CD4-positive, CD25-positive, alpha-beta regulatory T cell (primary cell): ENCODE results near the gene HDAC3. TPM values are rescaled to one million over a fixed set of nuclear protein-coding genes. Genes with fewer than 3 reads are reported as not detected.
A peak's percentile ranks its signal among the peaks of the same experiment; 100 is the strongest.

Experiments
- ATAC-seq, 2 donors: fragments of 150-1000 bp; cut with Tn5 transposase; one replicate each; pipeline ENCODE4 v1.10.0; 2021; ENCODE audit warnings: low read depth in 2 of 2, moderate number of reproducible peaks in 2 of 2, moderate library complexity in 1 of 2
- DNase-seq, 3 donors: peaks; one replicate each; pipeline versions ENCODE4 v3.0.0 to v3.0.0-alpha.2; 2012 to 2022; ENCODE audit warnings: mixed read lengths in 1 of 3
- H3K27ac ChIP-seq: one replicate; pipeline ENCODE4 v1.7.0; 2013; ENCODE audit warnings: mild to moderate bottlenecking, low read length; ENCODE audit not compliant: insufficient read depth, poor library complexity, severe bottlenecking
- H3K27me3 ChIP-seq: one replicate; pipeline ENCODE4 v1.7.0; 2013; ENCODE audit warnings: low read length; ENCODE audit not compliant: control insufficient read depth, insufficient read depth
- H3K36me3 ChIP-seq: one replicate; pipeline ENCODE4 v1.7.0; 2013; ENCODE audit warnings: mild to moderate bottlenecking, low read length, moderate library complexity; ENCODE audit not compliant: control insufficient read depth, insufficient read depth
- H3K4me1 ChIP-seq: 2 replicates; pipeline ENCODE4 v1.7.0; 2013; ENCODE audit warnings: mild to moderate bottlenecking, low read length; ENCODE audit not compliant: insufficient read depth, control insufficient read depth, poor library complexity, severe bottlenecking
- H3K4me3 ChIP-seq: one replicate; pipeline ENCODE4 v1.7.0; 2013; ENCODE audit warnings: low read depth, mild to moderate bottlenecking, low read length, moderate library complexity
- H3K9me3 ChIP-seq, 2 experiments: 1 replicate in 1 of 2; 2 replicates in 1 of 2; pipeline ENCODE4 v1.7.0; 2013; ENCODE audit warnings: low read length in 2 of 2, mild to moderate bottlenecking in 1 of 2, moderate library complexity in 1 of 2; ENCODE audit not compliant: control insufficient read depth in 2 of 2
- H3K27ac Mint-ChIP-seq, 3 donors: one replicate each; pipeline ENCODE4 v1.8.0; 2020 to 2022; ENCODE audit warnings: mild to moderate bottlenecking in 3 of 3, mixed read lengths in 3 of 3, moderate library complexity in 2 of 3
- H3K27me3 Mint-ChIP-seq: one replicate; pipeline ENCODE4 v1.8.0; 2022; ENCODE audit warnings: mild to moderate bottlenecking, mixed read lengths
- H3K36me3 Mint-ChIP-seq: one replicate; pipeline ENCODE4 v1.8.0; 2020; ENCODE audit warnings: mixed read lengths
- H3K4me1 Mint-ChIP-seq, 4 donors: one replicate each; pipeline ENCODE4 v1.8.0; 2020 to 2022; ENCODE audit warnings: mixed read lengths in 4 of 4, mild to moderate bottlenecking in 1 of 4
- H3K4me3 Mint-ChIP-seq, 4 donors: one replicate each; pipeline ENCODE4 v1.8.0; 2020 to 2022; ENCODE audit warnings: mild to moderate bottlenecking in 4 of 4, mixed read lengths in 4 of 4, moderate library complexity in 3 of 4
- H3K9me3 Mint-ChIP-seq, 7 donors: one replicate each; pipeline ENCODE4 v1.8.0; 2020 to 2022; ENCODE audit warnings: mixed read lengths in 7 of 7, mild to moderate bottlenecking in 3 of 7, moderate library complexity in 2 of 7
- polyA plus RNA-seq, 4 donors: library from polyadenylated mRNA; unstranded; fragments of 300-500 nt; fragmentation: Illumina TruSeq; gene quantifications; one replicate each; pipeline ENCODE4 v1.2.3, GENCODE V29; 2021
- total RNA-seq: library from RNA; stranded (reverse); gene quantifications from one replicate; pipeline ENCODE4 v1.2.3, GENCODE V29; 2022

HDAC3 gene
- total and polyA plus RNA-seq, 5 donors from 2014 or later = 83.9 to 102 (median 96.0) TPM

DNA sequence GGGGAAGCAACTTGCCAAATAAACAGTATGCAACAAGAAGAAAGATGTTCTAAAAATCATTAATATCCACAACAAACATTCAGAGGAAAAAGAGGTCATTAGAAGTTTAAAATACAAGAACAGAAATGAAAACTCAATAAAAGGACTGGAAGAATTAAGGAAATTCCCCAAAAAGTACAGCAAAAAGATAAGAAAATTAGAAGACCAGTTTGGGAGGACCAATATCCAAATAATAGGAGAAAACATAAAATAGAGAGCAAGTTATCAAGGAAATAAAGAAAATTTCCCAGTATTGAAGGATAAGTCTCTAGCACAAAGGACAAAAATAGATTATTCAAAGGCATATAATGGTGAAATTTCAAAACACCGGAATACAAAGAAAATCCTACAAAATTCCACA, 39.8 kb downstream of the HDAC3 start:
- Histone ChIP-seq H3K36me3 (peaks cover 22% of the 10 kb centered on the region), H3K27ac (peak overlapping the region; percentile 72), H3K27me3 (no peaks in the 10 kb centered on the region), H3K9me3 (no peaks in the 10 kb centered on the region), H3K4me1 (peaks cover 64% of the 10 kb centered on the region), H3K4me3 (peak overlapping the region; percentile 63)
- Mint-ChIP-seq H3K9me3 (no peaks in the 10 kb centered on the region), H3K4me1 (peaks cover 40 to 89% (median 69%) of the 10 kb centered on the region in 4 donors), H3K36me3 (peaks cover 17% of the 10 kb centered on the region), H3K27me3 (no peaks in the 10 kb centered on the region), H3K4me3 (peak overlapping the region; percentile 0 to 73 (median 48)), H3K27ac (peak overlapping the region; percentile 56 to 94 (median 83))
- no peak for ATAC-seq
- DNase-seq = no peak

DNA sequence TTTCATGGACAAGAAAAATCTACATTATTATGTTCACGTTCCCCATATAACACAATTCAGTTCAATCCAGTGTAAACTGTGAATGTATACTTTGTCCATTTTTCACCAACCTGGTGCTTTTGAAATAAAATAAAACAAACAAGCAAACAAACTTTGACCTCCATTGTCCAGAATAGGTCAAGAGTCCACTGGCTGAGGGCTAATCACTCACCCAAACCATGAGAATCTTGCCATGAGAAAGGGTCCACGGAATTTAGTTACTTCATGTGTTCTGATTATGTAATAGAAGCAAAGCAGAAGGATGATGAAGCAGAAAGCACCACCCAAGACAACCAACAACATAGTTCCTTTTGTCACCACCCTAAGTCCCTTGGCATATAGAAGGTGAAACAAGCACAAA, 46.5 kb downstream of the HDAC3 start:
- Histone ChIP-seq H3K4me3 (peak overlapping the region; percentile 1), H3K9me3 (no peaks in the 10 kb centered on the region), H3K4me1 (peaks cover 19% of the 10 kb centered on the region), H3K27ac (no peak overlapping the region), H3K36me3 (peaks cover 62% of the 10 kb centered on the region), H3K27me3 (no peaks in the 10 kb centered on the region)
- Mint-ChIP-seq H3K27ac (peak overlapping the region in 1 of 3 donors; percentile 88), H3K4me1 (peaks cover 30 to 70% (median 51%) of the 10 kb centered on the region in 4 donors), H3K4me3 (no peak overlapping the region), H3K27me3 (no peaks in the 10 kb centered on the region), H3K36me3 (peaks cover 28% of the 10 kb centered on the region), H3K9me3 (no peaks in the 10 kb centered on the region)
- DNase-seq = no peak
- ATAC-seq = no peak

DNA sequence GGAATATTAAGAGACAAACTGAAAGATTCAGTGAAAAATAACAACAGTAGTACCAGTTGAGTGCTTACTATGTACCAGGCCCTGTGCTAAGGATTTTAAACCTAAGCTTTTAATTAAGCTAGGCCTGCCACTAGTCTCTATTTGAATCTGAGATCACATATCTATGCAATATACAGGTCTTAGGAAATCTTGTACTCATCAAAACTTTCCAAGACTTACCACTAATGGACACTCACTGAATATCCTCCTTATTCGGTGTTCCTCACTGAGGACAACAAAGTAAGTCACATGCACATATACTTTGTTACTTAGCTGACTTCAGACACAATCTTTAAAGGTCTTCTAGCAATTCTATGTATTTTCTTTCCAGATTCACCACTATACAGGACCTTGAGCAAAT, 50.4 kb downstream of the HDAC3 start:
- peaks cover 3% of the 10 kb centered on the region for H3K4me1 ChIP-seq
- no peaks in the 10 kb centered on the region for H3K9me3 ChIP-seq
- peaks cover 80% of the 10 kb centered on the region for H3K36me3 ChIP-seq
- no peak for ATAC-seq
- no peak for DNase-seq
- no peaks in the 10 kb centered on the region for H3K27me3 Mint-ChIP-seq
- H3K4me1 Mint-ChIP-seq = peaks cover 22 to 50% (median 38%) of the 10 kb centered on the region in 4 donors
- H3K36me3 Mint-ChIP-seq = peaks cover 45% of the 10 kb centered on the region
- no peaks in the 10 kb centered on the region for H3K9me3 Mint-ChIP-seq
- no peak overlapping the region for H3K4me3 ChIP-seq
- no peak overlapping the region for H3K27ac ChIP-seq
- no peaks in the 10 kb centered on the region for H3K27me3 ChIP-seq
- H3K4me3 Mint-ChIP-seq = no peak overlapping the region
- H3K27ac Mint-ChIP-seq = peak overlapping the region in 2 of 3 donors; percentile 44 to 75

DNA sequence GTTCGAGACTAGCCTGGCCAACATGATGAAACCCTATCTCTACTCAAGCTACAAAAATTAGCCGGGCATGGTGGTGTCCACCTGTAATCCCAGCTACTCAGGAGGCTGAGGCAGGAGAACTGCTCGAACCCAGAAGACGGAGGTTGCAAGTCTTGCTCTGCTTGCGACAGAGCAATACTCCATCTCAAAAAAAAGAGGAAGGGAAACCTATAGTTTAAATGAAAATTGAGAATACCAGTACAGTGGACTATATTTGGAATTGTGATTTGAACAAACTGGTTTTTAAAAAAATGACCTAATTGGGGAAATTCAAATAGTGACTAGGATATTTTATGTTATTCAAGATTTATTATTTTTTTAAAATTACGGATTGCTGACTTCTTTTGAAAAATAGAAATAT, 51.1 kb downstream of the HDAC3 start:
- no peaks in the 10 kb centered on the region for H3K27me3 Mint-ChIP-seq
- Histone ChIP-seq H3K9me3 (no peaks in the 10 kb centered on the region), H3K4me3 (no peak overlapping the region), H3K36me3 (peaks cover 83% of the 10 kb centered on the region), H3K4me1 (peaks cover 3% of the 10 kb centered on the region), H3K27ac (no peak overlapping the region), H3K27me3 (no peaks in the 10 kb centered on the region)
- DNase-seq (no peak), ATAC-seq (no peak)
- H3K4me3 Mint-ChIP-seq = no peak overlapping the region
- H3K4me1 Mint-ChIP-seq = peaks cover 16 to 43% (median 32%) of the 10 kb centered on the region in 4 donors
- no peaks in the 10 kb centered on the region for H3K9me3 Mint-ChIP-seq
- H3K36me3 Mint-ChIP-seq = peaks cover 51% of the 10 kb centered on the region
- H3K27ac Mint-ChIP-seq = no peak overlapping the region

DNA sequence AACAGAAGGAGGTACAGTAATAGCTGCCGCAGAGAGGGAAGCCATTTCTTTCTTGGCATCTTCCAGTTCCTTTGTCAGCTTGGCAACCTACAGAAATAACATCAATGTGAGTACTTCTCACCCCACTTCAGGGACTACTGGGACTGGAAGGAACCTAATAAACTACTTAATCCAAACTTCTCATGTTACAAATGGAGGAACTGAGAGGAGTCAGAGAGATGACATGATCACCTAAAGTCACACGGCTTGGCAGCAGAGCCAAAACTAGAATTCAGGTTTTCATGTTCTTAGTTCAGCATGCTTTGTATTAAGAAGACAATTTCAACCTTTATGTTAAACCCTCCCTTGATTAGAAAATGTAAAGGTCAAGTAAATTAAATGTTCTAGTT, 62.5 kb downstream of the HDAC3 start:
- Mint-ChIP-seq H3K4me1 (peaks cover 6 to 14% (median 8%) of the 10 kb centered on the region in 4 donors), H3K27me3 (no peaks in the 10 kb centered on the region), H3K36me3 (peaks cover 49% of the 10 kb centered on the region), H3K9me3 (no peaks in the 10 kb centered on the region), H3K27ac (peak overlapping the region in 1 of 3 donors; percentile 43), H3K4me3 (no peak overlapping the region)
- Histone ChIP-seq H3K4me1 (no peaks in the 10 kb centered on the region), H3K4me3 (no peak overlapping the region), H3K27me3 (no peaks in the 10 kb centered on the region), H3K9me3 (no peaks in the 10 kb centered on the region), H3K36me3 (peaks cover 94% of the 10 kb centered on the region), H3K27ac (no peak overlapping the region)
- DNase-seq (no peak), ATAC-seq (no peak)

DNA sequence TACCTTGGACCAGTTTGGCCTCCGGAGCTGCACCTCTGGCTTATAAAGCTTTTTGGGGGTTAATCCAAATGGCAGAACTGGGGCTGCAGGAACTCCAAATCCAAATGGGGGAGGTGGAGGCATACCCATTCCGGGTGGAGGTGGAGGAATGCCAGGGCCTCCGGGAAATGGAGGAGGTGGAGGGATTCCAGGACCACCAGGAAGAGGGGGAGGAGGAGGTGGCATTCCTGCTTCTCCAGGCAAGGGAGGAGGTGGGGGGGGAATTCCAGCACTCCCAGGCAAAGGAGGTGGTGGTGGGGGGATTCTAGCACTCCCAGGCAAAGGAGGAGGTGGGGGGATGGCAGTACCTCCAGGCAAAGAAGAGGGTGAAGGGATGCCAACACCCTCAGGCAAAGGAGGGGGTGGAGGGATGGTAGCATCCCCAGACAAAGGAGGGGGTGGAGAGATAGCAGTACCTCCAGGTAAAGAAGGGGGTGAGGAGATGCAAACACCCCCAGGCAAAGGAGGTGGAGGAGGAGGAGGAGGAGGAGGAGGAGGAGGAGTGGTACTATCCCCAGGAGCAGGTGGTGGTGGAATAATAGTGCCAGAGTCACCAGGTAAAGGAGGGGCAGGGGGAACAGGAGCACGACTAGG, 63.0 kb downstream of the HDAC3 start:
- H3K36me3 ChIP-seq = peaks cover 94% of the 10 kb centered on the region
- H3K9me3 Mint-ChIP-seq = no peaks in the 10 kb centered on the region
- peaks cover 6 to 14% (median 9%) of the 10 kb centered on the region in 4 donors for H3K4me1 Mint-ChIP-seq
- no peak overlapping the region for H3K4me3 Mint-ChIP-seq
- H3K4me1 ChIP-seq = no peaks in the 10 kb centered on the region
- H3K27me3 ChIP-seq = no peaks in the 10 kb centered on the region
- no peaks in the 10 kb centered on the region for H3K9me3 ChIP-seq
- H3K27ac Mint-ChIP-seq = no peak overlapping the region
- DNase-seq (no peak), ATAC-seq (no peak)
- no peak overlapping the region for H3K4me3 ChIP-seq
- H3K36me3 Mint-ChIP-seq = peaks cover 44% of the 10 kb centered on the region
- no peaks in the 10 kb centered on the region for H3K27me3 Mint-ChIP-seq
- H3K27ac ChIP-seq = no peak overlapping the region

Other genes starting within 250 kb of the HDAC3 start
- gene PCDHGB4, start 249.2 kb downstream of the HDAC3 start, total RNA-seq = not detected
- gene PCDHGB4, start 249.2 kb downstream of the HDAC3 start, polyA plus RNA-seq = under 1 TPM in 1 of 4 donors, not detected in 3; 0.22 TPM
- gene PCDHGA8, start 244.2 kb downstream of the HDAC3 start, total RNA-seq = not detected
- under 1 TPM in 1 of 4 donors, not detected in 3; 0.10 TPM for gene PCDHGA8, start 244.2 kb downstream of the HDAC3 start, polyA plus RNA-seq
- not detected for gene PCDHGB5, start 238.9 kb downstream of the HDAC3 start, total RNA-seq
- gene PCDHGB5, start 238.9 kb downstream of the HDAC3 start, polyA plus RNA-seq = under 1 TPM in 2 of 4 donors, not detected in 2; 0.17 to 0.27 TPM
- not detected for gene PCDHGA9, start 234.1 kb downstream of the HDAC3 start, total RNA-seq
- not detected for gene PCDHGA9, start 234.1 kb downstream of the HDAC3 start, polyA plus RNA-seq
- gene PCDHGB6, start 228.8 kb downstream of the HDAC3 start, total RNA-seq = not detected
- gene PCDHGB6, start 228.8 kb downstream of the HDAC3 start, polyA plus RNA-seq = not detected
- gene PCDHGA10, start 223.9 kb downstream of the HDAC3 start, total RNA-seq = not detected
- not detected for gene PCDHGA10, start 223.9 kb downstream of the HDAC3 start, polyA plus RNA-seq
- gene PCDHGB7, start 219.2 kb downstream of the HDAC3 start, total RNA-seq = not detected
- not detected for gene PCDHGB7, start 219.2 kb downstream of the HDAC3 start, polyA plus RNA-seq
- not detected for gene PCDHGA11, start 215.8 kb downstream of the HDAC3 start, total RNA-seq
- gene PCDHGA11, start 215.8 kb downstream of the HDAC3 start, polyA plus RNA-seq = not detected
- gene PCDHGA12, start 206.3 kb downstream of the HDAC3 start, total RNA-seq = not detected
- not detected for gene PCDHGA12, start 206.3 kb downstream of the HDAC3 start, polyA plus RNA-seq
- 0.35 TPM for gene PCDHGC3, start 160.9 kb downstream of the HDAC3 start, total RNA-seq
- gene PCDHGC3, start 160.9 kb downstream of the HDAC3 start, polyA plus RNA-seq = under 1 TPM in 1 of 4 donors, not detected in 3; 0.09 TPM
- not detected for gene PCDHGC4, start 151.8 kb downstream of the HDAC3 start, total RNA-seq
- not detected for gene PCDHGC4, start 151.8 kb downstream of the HDAC3 start, polyA plus RNA-seq
- not detected for gene PCDHGC5, start 147.8 kb downstream of the HDAC3 start, total RNA-seq
- gene PCDHGC5, start 147.8 kb downstream of the HDAC3 start, polyA plus RNA-seq = not detected
- 287 TPM for gene DIAPH1, start 17.8 kb downstream of the HDAC3 start, total RNA-seq
- gene DIAPH1, start 17.8 kb downstream of the HDAC3 start, polyA plus RNA-seq = 100 to 1,000 TPM in 1 of 4 donors, 10 to 100 TPM in 3; 86.1 to 105 (median 90.7) TPM
- 20.5 TPM for gene RELL2, start 148 bp upstream of the HDAC3 start, total RNA-seq
- gene RELL2, start 148 bp upstream of the HDAC3 start, polyA plus RNA-seq = 1 to 10 TPM; 2.4 to 5.5 (median 3.5) TPM
- gene FCHSD1, start 14.6 kb upstream of the HDAC3 start, total RNA-seq = 115 TPM
- gene FCHSD1, start 14.6 kb upstream of the HDAC3 start, polyA plus RNA-seq = 10 to 100 TPM in 1 of 4 donors, 1 to 10 TPM in 3; 7.7 to 16.0 (median 8.2) TPM
- 6.1 TPM for gene ARAP3, start 45.4 kb upstream of the HDAC3 start, total RNA-seq
- 1 to 10 TPM in 1 of 4 donors, under 1 TPM in 2, not detected in 1; 0.25 to 1.3 (median 0.30) TPM for gene ARAP3, start 45.4 kb upstream of the HDAC3 start, polyA plus RNA-seq
- 0.20 TPM for gene PCDH1, start 241.6 kb upstream of the HDAC3 start, total RNA-seq
- 1 to 10 TPM; 1.3 to 2.6 (median 1.8) TPM for gene PCDH1, start 241.6 kb upstream of the HDAC3 start, polyA plus RNA-seq